Putamen (tissue), 1 donor: ENCODE data around the gene INSC.
A peak's percentile ranks its signal among the peaks of the same experiment; 100 is the strongest.

Source experiments
- DNase-seq: peaks from one replicate; pipeline ENCODE4 v3.0.0-alpha.2; 2016; ENCODE audit warnings: low spot score

The INSC gene

GRCh38 chr11:15108592-15109130, 6.1 kb upstream of the INSC start:
- DNase-seq = no peak

- DNase-seq = no peak
Observed at GRCh38 chr11:15109602-15110001, 5.1 kb upstream of the INSC start.

GRCh38 chr11:15111215-15111614, 3.5 kb upstream of the INSC start:
- DNase-seq = no peak

- no peak for DNase-seq
Observed at GRCh38 chr11:15112131-15112541, 2.6 kb upstream of the INSC start.

- no peak for DNase-seq
Observed at GRCh38 chr11:15113381-15113780, 1.3 kb upstream of the INSC start.

- DNase-seq = no peak
Observed at GRCh38 chr11:15115686-15116085, 963 bp downstream of the INSC start.

- DNase-seq = peak; percentile 59
Observed at GRCh38 chr11:15117751-15118150, 3.0 kb downstream of the INSC start.

GRCh38 chr11:15118431-15118830, 3.7 kb downstream of the INSC start:
- no peak for DNase-seq

- no peak for DNase-seq
Observed at GRCh38 chr11:15119352-15119751, 4.6 kb downstream of the INSC start.

- no peak for DNase-seq
Observed at GRCh38 chr11:15119826-15120225, 5.1 kb downstream of the INSC start.

- DNase-seq = no peak
Observed at GRCh38 chr11:15123849-15124248, 9.1 kb downstream of the INSC start.

- no peak for DNase-seq
Observed at GRCh38 chr11:15124528-15124927, 9.8 kb downstream of the INSC start.

- no peak for DNase-seq
Observed at GRCh38 chr11:15127341-15127740, 12.6 kb downstream of the INSC start.

- no peak for DNase-seq
Observed at GRCh38 chr11:15128621-15129020, 13.9 kb downstream of the INSC start.

GRCh38 chr11:15136166-15136565, 21.4 kb downstream of the INSC start:
- DNase-seq = no peak

- DNase-seq = no peak
Observed at GRCh38 chr11:15139096-15139770, 24.5 kb downstream of the INSC start.

- DNase-seq = no peak
Observed at GRCh38 chr11:15139958-15140659, 25.4 kb downstream of the INSC start.

- DNase-seq = no peak
Observed at GRCh38 chr11:15141381-15141780, 26.7 kb downstream of the INSC start.

- no peak for DNase-seq
Observed at GRCh38 chr11:15142838-15143237, 28.1 kb downstream of the INSC start.

GRCh38 chr11:15143855-15144254, 29.1 kb downstream of the INSC start:
- no peak for DNase-seq

- DNase-seq = no peak
Observed at GRCh38 chr11:15144347-15144746, 29.6 kb downstream of the INSC start.

GRCh38 chr11:15145151-15145550, 30.4 kb downstream of the INSC start:
- no peak for DNase-seq

GRCh38 chr11:15145615-15146014, 30.9 kb downstream of the INSC start:
- no peak for DNase-seq
